ENCODE data around the gene RPA4.

DNA sequence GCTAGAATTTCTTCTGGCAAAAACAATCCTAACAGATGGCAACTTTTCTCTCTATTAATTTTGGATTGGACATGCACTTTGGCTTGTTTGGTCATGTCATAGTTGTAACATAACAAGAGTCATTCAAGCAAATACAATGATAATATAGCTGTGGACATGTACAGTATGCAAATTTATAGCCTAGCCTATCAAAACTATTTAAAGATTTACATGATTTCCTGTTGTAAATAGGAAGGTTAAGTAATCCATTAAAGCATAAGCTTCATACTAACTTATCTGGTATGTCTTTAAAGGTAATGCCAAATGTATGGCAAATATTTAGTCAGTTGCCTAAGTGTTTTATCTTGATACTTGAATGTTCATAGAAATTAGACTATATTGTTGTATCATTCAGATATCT is 45.3 kb downstream of the RPA4 start:
- no peak for TF ChIP-seq CTCF (IDR thresholded peaks at IDR 0.05)
- TF ChIP-seq ZFX (IDR thresholded peaks at IDR 0.05; ENCODE audit: borderline replicate concordance): no peak

Data from 22Rv1 (cell line).